Esophagus (tissue), 2 donors: ENCODE data around the gene FAM217A. TPM values are rescaled to one million over a fixed set of nuclear protein-coding genes. Genes with fewer than 3 reads are reported as not detected.
"Not testable (repeated sequence)": the region's sequence is repeated elsewhere in the genome, so short reads cannot be mapped to it uniquely, and the experiment has no call there.

Experiments used
- H3K27ac ChIP-seq, 2 donors: one replicate each; pipeline ENCODE4 v1.5.1; 2013; ENCODE audit warnings: low read depth in 2 of 2, mild to moderate bottlenecking in 2 of 2, inconsistent platforms in 1 of 2, low read length in 1 of 2, moderate library complexity in 1 of 2
- H3K27me3 ChIP-seq, 2 donors: one replicate each; pipeline ENCODE4 v1.6.1; 2013; ENCODE audit warnings: low read length in 2 of 2, control low read depth in 1 of 2, mild to moderate bottlenecking in 1 of 2; ENCODE audit not compliant: insufficient read depth in 2 of 2, control insufficient read depth in 1 of 2
- H3K36me3 ChIP-seq, 2 donors: one replicate each; pipeline ENCODE4 v1.6.1; 2013; ENCODE audit warnings: low read length in 1 of 2; ENCODE audit not compliant: control insufficient read depth in 2 of 2, insufficient read depth in 2 of 2
- H3K4me1 ChIP-seq, 2 donors: one replicate each; pipeline ENCODE4 v1.6.1; 2013; ENCODE audit warnings: low read length in 1 of 2; ENCODE audit not compliant: control insufficient read depth in 2 of 2, insufficient read depth in 2 of 2
- H3K4me3 ChIP-seq, 2 donors: one replicate each; pipeline ENCODE4 v1.5.1; 2013; ENCODE audit warnings: low read length in 2 of 2, mild to moderate bottlenecking in 2 of 2, low read depth in 1 of 2, moderate library complexity in 1 of 2
- H3K9me3 ChIP-seq, 2 donors: one replicate each; pipeline ENCODE4 v1.6.1; 2013; ENCODE audit warnings: mild to moderate bottlenecking in 2 of 2, low read depth in 1 of 2, low read length in 1 of 2, moderate library complexity in 1 of 2; ENCODE audit not compliant: control insufficient read depth in 2 of 2, insufficient read depth in 1 of 2
- WGBS, 2 donors: extraction: QIAGEN DNeasy Blood & Tissue Kit; methylation state at CpG; one replicate each; pipeline ENCODE4 v1.1.7; 2013; 5-methylcytosine and 5-hydroxymethylcytosine counted together
- polyA plus RNA-seq, 2 donors: library from polyadenylated mRNA; stranded (reverse); fragments of 200-250 nt; gene quantifications; one replicate each; pipeline ENCODE4 v1.2.3, GENCODE V29; 2013
- donor health status: healthy with polysubstance abuse.
- donor health status: Bipolar disorder and iron deficiency.

The FAM217A gene
- polyA plus RNA-seq, 2 donors, result not detected

- not testable (repeated sequence) for H3K4me3 ChIP-seq, H3K4me1 ChIP-seq, H3K27me3 ChIP-seq, H3K9me3 ChIP-seq, H3K36me3 ChIP-seq, H3K27ac ChIP-seq
- 94 to 96% methylated on average over 26 of the region's 26 CpGs for WGBS, 2 donors
Observed at GRCh38 chr6:4090043-4090442, 11.1 kb upstream of the FAM217A start.

DNA sequence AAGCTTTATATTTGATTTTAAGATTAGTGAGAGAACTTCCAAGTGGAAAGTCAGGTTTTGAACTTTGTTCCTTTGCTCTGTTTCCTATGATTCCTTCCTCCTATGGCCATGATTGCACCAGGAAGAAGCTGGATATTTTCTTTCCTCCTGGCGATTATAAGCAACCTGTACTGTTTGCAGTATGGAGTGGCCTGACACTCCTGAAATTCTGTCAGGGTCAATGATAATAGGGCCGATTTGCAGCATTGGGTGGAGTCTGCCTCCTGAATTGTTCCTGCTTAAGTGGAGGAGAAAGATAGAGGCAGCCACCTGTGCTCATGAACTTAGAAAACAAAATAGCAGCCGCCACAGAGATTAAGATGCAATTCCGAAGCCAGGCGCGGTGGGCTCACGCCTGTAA lies 9.8 kb upstream of the FAM217A start:
- 77 to 91% methylated on average over 7 of the region's 7 CpGs for WGBS, 2 donors
- Histone ChIP-seq H3K27me3 (no peaks in the 10 kb centered on the region), H3K4me3 (no peak overlapping the region), H3K9me3 (peaks cover 0 to 3% of the 10 kb centered on the region in 2 donors), H3K4me1 (peaks cover 0 to 2% of the 10 kb centered on the region in 2 donors), H3K36me3 (no peaks in the 10 kb centered on the region), H3K27ac (no peak overlapping the region)

DNA sequence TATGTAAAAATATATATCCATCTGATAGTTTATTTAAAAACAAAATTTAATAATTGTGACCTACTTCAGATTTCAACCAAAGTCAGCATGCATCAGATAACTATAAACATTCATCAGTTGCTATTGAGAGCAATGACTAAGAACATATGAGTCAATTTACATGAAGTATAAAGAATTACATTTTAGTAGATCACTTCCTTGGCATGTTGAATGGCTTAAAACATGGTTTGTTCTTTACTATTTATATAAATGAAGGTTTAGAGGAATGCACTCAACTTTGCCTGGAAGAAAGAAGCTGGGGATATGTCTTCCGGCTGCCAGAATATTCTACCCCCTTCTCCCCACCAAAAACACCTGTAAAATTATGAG lies 6.4 kb upstream of the FAM217A start:
- Histone ChIP-seq H3K27ac (no peak overlapping the region), H3K4me3 (no peak overlapping the region), H3K4me1 (peaks cover 0 to 2% of the 10 kb centered on the region in 2 donors), H3K36me3 (no peaks in the 10 kb centered on the region), H3K9me3 (no peaks in the 10 kb centered on the region), H3K27me3 (no peaks in the 10 kb centered on the region)
- 94 to 97% methylated on average over 1 of the region's 1 CpG for WGBS, 2 donors

- H3K9me3 ChIP-seq, result no peaks in the 10 kb centered on the region
- WGBS, 2 donors, result 47 to 53% methylated on average over 9 of the region's 9 CpGs
- H3K4me3 ChIP-seq, result no peak overlapping the region
- peaks cover 0 to 2% of the 10 kb centered on the region in 2 donors for H3K4me1 ChIP-seq
- H3K36me3 ChIP-seq, result no peaks in the 10 kb centered on the region
- no peak overlapping the region for H3K27ac ChIP-seq
- H3K27me3 ChIP-seq, result no peaks in the 10 kb centered on the region
Observed at GRCh38 chr6:4084444-4085331, 5.8 kb upstream of the FAM217A start.

- no peaks in the 10 kb centered on the region for H3K27me3 ChIP-seq
- no peaks in the 10 kb centered on the region for H3K4me1 ChIP-seq
- no peaks in the 10 kb centered on the region for H3K36me3 ChIP-seq
- no peak overlapping the region for H3K27ac ChIP-seq
- 79 to 88% methylated on average over 6 of the region's 6 CpGs for WGBS, 2 donors
- H3K4me3 ChIP-seq, result no peak overlapping the region
- H3K9me3 ChIP-seq, result no peaks in the 10 kb centered on the region
Observed at GRCh38 chr6:4074478-4075235, 4.3 kb downstream of the FAM217A start.

- 67 to 79% methylated on average over 4 of the region's 4 CpGs for WGBS, 2 donors
- H3K27ac ChIP-seq, result no peak overlapping the region
- no peaks in the 10 kb centered on the region for H3K27me3 ChIP-seq
- no peaks in the 10 kb centered on the region for H3K9me3 ChIP-seq
- no peaks in the 10 kb centered on the region for H3K36me3 ChIP-seq
- no peak overlapping the region for H3K4me3 ChIP-seq
- H3K4me1 ChIP-seq, result no peaks in the 10 kb centered on the region
Observed at GRCh38 chr6:4071330-4071729, 7.6 kb downstream of the FAM217A start.

DNA sequence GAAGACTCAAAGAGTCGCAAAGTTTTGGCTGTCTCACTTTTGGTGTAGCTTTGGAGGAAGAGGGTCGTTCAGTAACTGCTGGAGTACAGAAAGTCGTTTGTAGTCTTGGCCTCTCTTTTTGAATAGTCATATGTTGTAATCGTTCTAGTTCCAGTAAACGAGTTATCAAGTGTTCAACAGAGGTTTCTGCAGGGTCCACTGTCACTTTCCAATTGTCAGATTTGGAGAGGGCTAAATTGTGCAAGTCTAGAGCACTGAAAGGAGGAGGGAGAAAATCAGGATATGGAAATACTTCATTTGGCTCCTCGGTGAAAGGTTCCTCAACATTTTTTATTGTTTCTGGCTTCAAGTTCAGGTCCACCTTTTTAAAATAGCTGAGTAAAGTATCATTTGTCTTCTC lies 9.7 kb downstream of the FAM217A start:
- Histone ChIP-seq H3K27ac (no peak overlapping the region), H3K4me3 (no peak overlapping the region), H3K9me3 (no peaks in the 10 kb centered on the region), H3K27me3 (no peaks in the 10 kb centered on the region), H3K36me3 (peaks cover 0 to 2% of the 10 kb centered on the region in 2 donors), H3K4me1 (no peaks in the 10 kb centered on the region)
- WGBS, 2 donors, result 83 to 89% methylated on average over 6 of the region's 6 CpGs

GRCh38 chr6:4067673-4068072 lies 11.3 kb downstream of the FAM217A start:
- H3K36me3 ChIP-seq, result peaks cover 0 to 2% of the 10 kb centered on the region in 2 donors
- no peaks in the 10 kb centered on the region for H3K27me3 ChIP-seq
- no peak overlapping the region for H3K27ac ChIP-seq
- H3K4me3 ChIP-seq, result no peak overlapping the region
- no peaks in the 10 kb centered on the region for H3K9me3 ChIP-seq
- no peaks in the 10 kb centered on the region for H3K4me1 ChIP-seq
- 84 to 92% methylated on average over 1 of the region's 1 CpG for WGBS, 2 donors

GRCh38 chr6:4066029-4066755 lies 12.7 kb downstream of the FAM217A start:
- peaks cover 0 to 2% of the 10 kb centered on the region in 2 donors for H3K36me3 ChIP-seq

More at GRCh38 chr6:4066029-4066755, 12.7 kb downstream of the FAM217A start:
- 63 to 68% methylated on average over 7 of the region's 7 CpGs for WGBS, 2 donors
- no peaks in the 10 kb centered on the region for H3K4me1 ChIP-seq
- no peak overlapping the region for H3K4me3 ChIP-seq
- H3K27me3 ChIP-seq, result no peaks in the 10 kb centered on the region
- no peaks in the 10 kb centered on the region for H3K9me3 ChIP-seq
- H3K27ac ChIP-seq, result no peak overlapping the region
